ENCODE results near the gene VILL.
A peak's percentile ranks its signal among the peaks of the same experiment; 100 is the strongest.

VILL gene

GRCh38 chr3:38000965-38001455 is 10.4 kb downstream of the VILL start:
- ATAC-seq = no peak
- no peak for DNase-seq

GRCh38 chr3:38001456-38002081 is 11.0 kb downstream of the VILL start:
- ATAC-seq (no peak), DNase-seq (no peak)

GRCh38 chr3:38002291-38002876 is 11.8 kb downstream of the VILL start:
- DNase-seq (no peak), ATAC-seq (no peak)

GRCh38 chr3:38002940-38003339 is 12.4 kb downstream of the VILL start:
- no peak for DNase-seq
- ATAC-seq = no peak

- ATAC-seq (peak; percentile 29), DNase-seq (peak; percentile 71)
Observed at GRCh38 chr3:38003371-38003816, 12.8 kb downstream of the VILL start.

- ATAC-seq (no peak), DNase-seq (no peak)
Observed at GRCh38 chr3:38003817-38004414, 13.3 kb downstream of the VILL start.

GRCh38 chr3:38004415-38005075 is 14.0 kb downstream of the VILL start:
- DNase-seq (peak; percentile 53), ATAC-seq (peak; percentile 51)

- DNase-seq (no peak), ATAC-seq (no peak)
Observed at GRCh38 chr3:38005076-38006020, 14.8 kb downstream of the VILL start.

- DNase-seq (no peak), ATAC-seq (no peak)
Observed at GRCh38 chr3:38006031-38006430, 15.4 kb downstream of the VILL start.

GRCh38 chr3:38006445-38006995 is 15.9 kb downstream of the VILL start:
- ATAC-seq (no peak), DNase-seq (no peak)

- no peak for ATAC-seq
- no peak for DNase-seq
Observed at GRCh38 chr3:38007754-38008090, 17.1 kb downstream of the VILL start.

- DNase-seq (no peak), ATAC-seq (no peak)
Observed at GRCh38 chr3:38008191-38008701, 17.7 kb downstream of the VILL start.

- ATAC-seq = no peak
Observed at GRCh38 chr3:38008971-38009580, 18.5 kb downstream of the VILL start.

GRCh38 chr3:38009807-38010591 is 19.4 kb downstream of the VILL start:
- ATAC-seq (no peak), DNase-seq (no peak)

More at GRCh38 chr3:38008971-38009580, 18.5 kb downstream of the VILL start:
- no peak for DNase-seq

GRCh38 chr3:38011111-38011510 is 20.5 kb downstream of the VILL start:
- no peak for ATAC-seq
- no peak for DNase-seq

GRCh38 chr3:38015485-38015884 is 24.9 kb downstream of the VILL start:
- no peak for ATAC-seq

GRCh38 chr3:38015984-38016383 is 25.4 kb downstream of the VILL start:
- ATAC-seq (no peak), DNase-seq (no peak)

More at GRCh38 chr3:38015485-38015884, 24.9 kb downstream of the VILL start:
- no peak for DNase-seq

- no peak for DNase-seq
- no peak for ATAC-seq
Observed at GRCh38 chr3:38016410-38016809, 25.8 kb downstream of the VILL start.

- no peak for ATAC-seq
Observed at GRCh38 chr3:38016847-38017444, 26.4 kb downstream of the VILL start.

More at GRCh38 chr3:38016847-38017444, 26.4 kb downstream of the VILL start:
- DNase-seq = no peak

Data from stimulated activated naive CD8-positive, alpha-beta T cell treated with anti-CD3 and anti-CD28 coated beads, Interleukin-15, Interleukin-2, amounts not matched to agents 100 U/mL and 50 U/mL, for 24 hours (primary cell).